ENCODE data around the gene KISS1.

Gene KISS1

DNA sequence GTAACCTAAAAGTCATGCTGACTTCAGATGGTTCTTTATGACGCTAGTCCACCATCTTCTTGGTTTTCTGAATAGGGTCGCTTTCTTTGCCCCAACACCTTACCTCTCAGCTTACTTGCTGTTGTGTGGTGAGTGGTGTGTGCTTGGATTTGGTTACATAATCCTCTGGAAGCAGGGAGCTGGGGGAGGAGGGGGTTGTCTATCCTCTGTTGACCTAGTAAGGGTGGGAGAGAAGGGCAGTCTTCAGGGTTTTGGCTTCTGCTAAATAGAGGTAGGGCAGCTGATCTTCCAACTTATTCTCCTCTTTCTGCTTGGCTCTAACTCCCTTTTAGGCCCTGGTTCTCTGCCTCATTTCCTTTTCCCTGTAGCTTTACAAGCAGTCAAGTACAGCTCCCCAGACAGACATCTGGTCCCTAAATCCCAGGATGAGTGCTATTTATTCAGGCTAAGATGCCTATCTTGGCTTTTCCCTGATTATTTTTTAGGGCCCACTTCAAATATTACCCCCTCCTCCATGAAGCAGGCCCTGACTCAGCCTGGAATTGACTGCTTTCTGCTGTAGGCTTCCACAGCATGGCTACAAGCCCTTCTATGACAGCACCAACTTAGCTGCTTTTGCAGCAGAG is 23.8 kb downstream of the KISS1 start:
- H3K4me3 ChIP-seq (ENCODE audit: low read depth, low read length) = no peak overlapping the region
- TF ChIP-seq, protein P1, sequence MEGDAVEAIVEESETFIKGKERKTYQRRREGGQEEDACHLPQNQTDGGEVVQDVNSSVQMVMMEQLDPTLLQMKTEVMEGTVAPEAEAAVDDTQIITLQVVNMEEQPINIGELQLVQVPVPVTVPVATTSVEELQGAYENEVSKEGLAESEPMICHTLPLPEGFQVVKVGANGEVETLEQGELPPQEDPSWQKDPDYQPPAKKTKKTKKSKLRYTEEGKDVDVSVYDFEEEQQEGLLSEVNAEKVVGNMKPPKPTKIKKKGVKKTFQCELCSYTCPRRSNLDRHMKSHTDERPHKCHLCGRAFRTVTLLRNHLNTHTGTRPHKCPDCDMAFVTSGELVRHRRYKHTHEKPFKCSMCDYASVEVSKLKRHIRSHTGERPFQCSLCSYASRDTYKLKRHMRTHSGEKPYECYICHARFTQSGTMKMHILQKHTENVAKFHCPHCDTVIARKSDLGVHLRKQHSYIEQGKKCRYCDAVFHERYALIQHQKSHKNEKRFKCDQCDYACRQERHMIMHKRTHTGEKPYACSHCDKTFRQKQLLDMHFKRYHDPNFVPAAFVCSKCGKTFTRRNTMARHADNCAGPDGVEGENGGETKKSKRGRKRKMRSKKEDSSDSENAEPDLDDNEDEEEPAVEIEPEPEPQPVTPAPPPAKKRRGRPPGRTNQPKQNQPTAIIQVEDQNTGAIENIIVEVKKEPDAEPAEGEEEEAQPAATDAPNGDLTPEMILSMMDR (IDR thresholded peaks at IDR 0.05; ENCODE audit: control insufficient read depth, extremely low read depth, insufficient read depth) = no peak
- no peak for DNase-seq (ENCODE audit: low read depth)

DNA sequence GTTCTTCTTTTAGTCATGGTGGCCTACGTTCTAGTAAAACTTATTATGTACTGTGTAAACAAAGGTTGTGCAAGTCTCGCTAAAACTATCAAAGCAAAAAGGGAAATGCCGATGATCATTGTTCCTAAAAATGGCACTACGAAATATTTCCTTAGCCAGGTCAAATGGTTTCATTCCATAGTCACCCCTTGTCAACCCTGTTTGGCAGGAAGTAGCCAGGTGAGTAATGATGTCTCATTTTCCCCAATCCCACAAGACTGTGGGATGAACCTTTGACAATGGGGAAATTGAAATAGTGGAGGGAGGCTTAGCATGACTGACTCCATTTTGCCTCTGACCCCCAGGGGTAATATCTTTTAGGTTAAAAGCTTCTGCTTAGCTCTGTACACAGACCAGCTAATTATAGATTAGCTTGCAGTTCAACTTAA is 24.5 kb downstream of the KISS1 start:
- DNase-seq (ENCODE audit: low read depth) = no peak

DNA sequence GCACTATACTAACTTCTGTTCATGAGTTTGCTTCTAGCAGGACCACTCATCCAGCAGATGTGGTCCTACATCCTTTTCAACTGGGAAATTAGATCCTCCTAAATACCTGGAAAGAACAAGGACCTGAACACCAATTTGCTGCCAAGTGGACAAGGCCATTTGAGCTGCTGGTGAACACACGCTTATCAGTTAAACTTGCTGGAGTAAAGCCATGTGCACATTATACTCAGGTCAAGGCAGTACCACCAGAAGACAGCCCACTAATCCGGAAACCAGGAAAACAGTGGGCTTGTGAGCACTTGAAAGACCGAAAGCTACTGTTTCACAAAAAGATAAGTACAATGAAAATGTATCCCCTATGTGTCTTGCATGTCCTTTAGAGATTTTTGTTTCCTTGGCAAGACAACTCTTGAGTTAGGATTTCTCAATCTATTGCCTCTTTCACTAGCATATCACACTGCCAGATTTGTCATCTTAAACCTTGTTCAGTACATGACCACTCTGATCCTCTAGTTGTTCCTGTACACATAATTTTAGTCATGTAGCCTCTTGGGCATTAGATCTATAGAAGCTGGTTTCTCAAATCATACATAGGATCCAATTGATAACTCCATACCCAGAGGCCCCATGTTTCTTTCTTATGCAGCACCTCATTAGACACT is 25.7 kb downstream of the KISS1 start:
- DNase-seq (ENCODE audit: low read depth) = no peak
- H3K4me3 ChIP-seq (ENCODE audit: low read depth, low read length) = no peak overlapping the region
- TF ChIP-seq, protein P1 (IDR thresholded peaks at IDR 0.05; ENCODE audit: control insufficient read depth, extremely low read depth, insufficient read depth) = no peak

More for the DNA sequence above, 24.5 kb downstream of the KISS1 start:
- no peak overlapping the region for H3K4me3 ChIP-seq (ENCODE audit: low read depth, low read length)
- TF ChIP-seq, protein P1 (IDR thresholded peaks at IDR 0.05; ENCODE audit: control insufficient read depth, extremely low read depth, insufficient read depth) = no peak

DNA sequence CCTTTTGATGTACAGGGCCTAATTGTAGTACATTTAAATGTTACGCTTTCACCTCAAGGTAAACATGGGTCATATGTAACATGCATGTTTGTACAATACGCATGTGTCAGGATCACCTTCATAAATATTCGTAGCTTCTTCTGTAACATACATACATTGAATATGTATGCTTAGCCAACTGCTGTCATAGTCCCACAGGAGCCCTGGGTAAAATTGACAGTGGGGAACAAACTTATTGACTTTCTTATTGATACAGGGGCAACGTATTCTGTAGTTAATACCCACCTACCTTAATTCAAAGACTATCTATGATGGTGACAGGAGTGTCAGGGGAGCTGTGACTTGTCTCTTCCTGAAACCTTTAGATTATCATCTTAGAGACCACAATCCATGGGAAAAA is 26.4 kb downstream of the KISS1 start:
- no peak overlapping the region for H3K4me3 ChIP-seq (ENCODE audit: low read depth, low read length)
- TF ChIP-seq, protein P1 (IDR thresholded peaks at IDR 0.05; ENCODE audit: control insufficient read depth, extremely low read depth, insufficient read depth) = no peak
- no peak for DNase-seq (ENCODE audit: low read depth)

DNA sequence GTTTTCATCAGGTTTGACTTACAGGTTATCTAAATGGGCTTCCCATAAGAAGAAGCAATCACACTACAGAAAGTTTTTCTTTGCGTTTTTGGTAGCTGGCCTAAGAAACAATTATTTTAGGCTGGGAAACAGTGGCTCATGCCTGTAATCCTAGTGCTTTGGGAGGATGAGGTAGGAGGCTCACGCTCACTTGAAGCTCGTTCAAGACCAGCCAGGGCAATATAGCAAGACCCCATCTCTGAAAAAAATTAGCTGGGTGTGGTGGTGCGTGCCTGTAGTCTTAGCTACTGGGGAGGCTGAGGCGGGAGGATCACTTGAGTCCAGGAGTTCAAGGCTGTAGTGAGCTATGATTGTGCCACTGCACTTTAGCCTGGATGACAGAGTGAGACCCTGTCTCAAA is 28.6 kb downstream of the KISS1 start:
- H3K4me3 ChIP-seq (ENCODE audit: low read depth, low read length) = no peak overlapping the region
- TF ChIP-seq, protein P1 (IDR thresholded peaks at IDR 0.05; ENCODE audit: control insufficient read depth, extremely low read depth, insufficient read depth) = no peak
- no peak for DNase-seq (ENCODE audit: low read depth)

DNA sequence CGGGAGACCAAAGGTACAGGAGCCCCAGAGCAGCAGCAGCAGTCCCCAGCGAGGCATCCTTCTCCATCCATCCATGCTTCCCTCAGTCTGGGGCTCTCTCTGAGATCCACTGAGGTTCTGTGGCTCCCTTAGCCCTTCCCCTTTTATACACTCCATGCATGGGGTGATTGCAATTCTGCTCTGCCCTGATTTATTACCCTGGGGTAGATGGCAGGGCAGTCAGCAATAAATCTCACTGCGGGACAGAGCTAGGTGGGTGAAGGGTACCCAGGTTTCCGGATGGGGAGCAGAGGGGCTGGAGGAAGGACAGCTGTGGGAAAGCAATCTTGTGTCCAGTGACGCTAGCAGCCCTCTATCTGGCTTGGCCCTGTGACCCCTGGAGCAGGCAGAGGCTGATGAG is 30.1 kb downstream of the KISS1 start, which contains the start of gene REN:
REN (minus strand) TSS at position 119 of the 400 bp plus-strand sequence; CDS start at position 75, 44 bp downstream.
- TF ChIP-seq, protein P1 (IDR thresholded peaks at IDR 0.05; ENCODE audit: control insufficient read depth, extremely low read depth, insufficient read depth) = no peak
- DNase-seq (ENCODE audit: low read depth) = no peak
- no peak within 1 kb of the TSS for H3K4me3 ChIP-seq (ENCODE audit: low read depth, low read length)
